ENCODE data around the gene LMBR1L.

DNA sequence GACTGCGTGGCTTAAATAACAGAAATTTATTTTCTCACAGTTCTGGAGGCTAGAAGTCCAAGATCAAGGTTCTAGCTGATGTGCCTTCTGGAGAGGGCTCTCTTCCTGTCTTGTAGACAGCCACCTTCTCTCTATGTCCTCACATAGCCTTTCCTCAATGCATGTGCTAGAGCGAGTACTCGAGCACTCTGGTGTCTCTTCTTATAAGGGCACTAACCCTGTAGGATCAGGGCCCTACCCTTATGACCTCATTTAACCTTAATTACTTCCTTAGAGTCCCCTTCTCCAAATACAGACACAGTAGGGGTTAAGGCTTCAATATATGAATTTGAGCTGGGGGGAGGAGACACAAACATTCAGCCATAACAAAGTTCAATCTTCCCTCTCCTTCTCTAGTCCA lies 26.2 kb downstream of the LMBR1L start:
- TF ChIP-seq ATF7 (IDR thresholded peaks at IDR 0.05) (no peak), ATF7 (CRISPR knock-in tag; IDR thresholded peaks at IDR 0.05) (no peak), SMARCE1 (IDR thresholded peaks at IDR 0.05; ENCODE audit: borderline replicate concordance) (no peak), MBD4 (IDR thresholded peaks at IDR 0.05; ENCODE audit: borderline replicate concordance, low read length) (no peak), ZBTB3 (CRISPR knock-in tag; IDR thresholded peaks at IDR 0.05; ENCODE audit: borderline replicate concordance, low read depth) (no peak), ZNF343 (CRISPR knock-in tag; IDR thresholded peaks at IDR 0.05) (no peak), GPN1 (CRISPR knock-in tag; IDR thresholded peaks at IDR 0.05; ENCODE audit: borderline replicate concordance) (no peak)
- TF ChIP-seq, protein P1, sequence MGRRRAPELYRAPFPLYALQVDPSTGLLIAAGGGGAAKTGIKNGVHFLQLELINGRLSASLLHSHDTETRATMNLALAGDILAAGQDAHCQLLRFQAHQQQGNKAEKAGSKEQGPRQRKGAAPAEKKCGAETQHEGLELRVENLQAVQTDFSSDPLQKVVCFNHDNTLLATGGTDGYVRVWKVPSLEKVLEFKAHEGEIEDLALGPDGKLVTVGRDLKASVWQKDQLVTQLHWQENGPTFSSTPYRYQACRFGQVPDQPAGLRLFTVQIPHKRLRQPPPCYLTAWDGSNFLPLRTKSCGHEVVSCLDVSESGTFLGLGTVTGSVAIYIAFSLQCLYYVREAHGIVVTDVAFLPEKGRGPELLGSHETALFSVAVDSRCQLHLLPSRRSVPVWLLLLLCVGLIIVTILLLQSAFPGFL (CRISPR knock-in tag; IDR thresholded peaks at IDR 0.05): no peak
- TF ChIP-seq, protein P2, sequence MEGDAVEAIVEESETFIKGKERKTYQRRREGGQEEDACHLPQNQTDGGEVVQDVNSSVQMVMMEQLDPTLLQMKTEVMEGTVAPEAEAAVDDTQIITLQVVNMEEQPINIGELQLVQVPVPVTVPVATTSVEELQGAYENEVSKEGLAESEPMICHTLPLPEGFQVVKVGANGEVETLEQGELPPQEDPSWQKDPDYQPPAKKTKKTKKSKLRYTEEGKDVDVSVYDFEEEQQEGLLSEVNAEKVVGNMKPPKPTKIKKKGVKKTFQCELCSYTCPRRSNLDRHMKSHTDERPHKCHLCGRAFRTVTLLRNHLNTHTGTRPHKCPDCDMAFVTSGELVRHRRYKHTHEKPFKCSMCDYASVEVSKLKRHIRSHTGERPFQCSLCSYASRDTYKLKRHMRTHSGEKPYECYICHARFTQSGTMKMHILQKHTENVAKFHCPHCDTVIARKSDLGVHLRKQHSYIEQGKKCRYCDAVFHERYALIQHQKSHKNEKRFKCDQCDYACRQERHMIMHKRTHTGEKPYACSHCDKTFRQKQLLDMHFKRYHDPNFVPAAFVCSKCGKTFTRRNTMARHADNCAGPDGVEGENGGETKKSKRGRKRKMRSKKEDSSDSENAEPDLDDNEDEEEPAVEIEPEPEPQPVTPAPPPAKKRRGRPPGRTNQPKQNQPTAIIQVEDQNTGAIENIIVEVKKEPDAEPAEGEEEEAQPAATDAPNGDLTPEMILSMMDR (CRISPR knock-in tag; IDR thresholded peaks at IDR 0.05): no peak
- TF ChIP-seq, protein P3, sequence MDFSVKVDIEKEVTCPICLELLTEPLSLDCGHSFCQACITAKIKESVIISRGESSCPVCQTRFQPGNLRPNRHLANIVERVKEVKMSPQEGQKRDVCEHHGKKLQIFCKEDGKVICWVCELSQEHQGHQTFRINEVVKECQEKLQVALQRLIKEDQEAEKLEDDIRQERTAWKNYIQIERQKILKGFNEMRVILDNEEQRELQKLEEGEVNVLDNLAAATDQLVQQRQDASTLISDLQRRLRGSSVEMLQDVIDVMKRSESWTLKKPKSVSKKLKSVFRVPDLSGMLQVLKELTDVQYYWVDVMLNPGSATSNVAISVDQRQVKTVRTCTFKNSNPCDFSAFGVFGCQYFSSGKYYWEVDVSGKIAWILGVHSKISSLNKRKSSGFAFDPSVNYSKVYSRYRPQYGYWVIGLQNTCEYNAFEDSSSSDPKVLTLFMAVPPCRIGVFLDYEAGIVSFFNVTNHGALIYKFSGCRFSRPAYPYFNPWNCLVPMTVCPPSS (IDR thresholded peaks at IDR 0.05): no peak
